CD4-positive, alpha-beta T cell treated with Interleukin-4 for 1 hour (primary cell): ENCODE results near the gene KRTAP2-1.
"Not testable (repeated sequence)": the region's sequence is repeated elsewhere in the genome, so short reads cannot be mapped to it uniquely, and the experiment has no call there.

ENCODE experiments used
- DNase-seq, 2 donors: peaks; one replicate each; pipeline ENCODE4 v3.0.0-alpha.2; 2020 to 2022

The KRTAP2-1 gene

DNA sequence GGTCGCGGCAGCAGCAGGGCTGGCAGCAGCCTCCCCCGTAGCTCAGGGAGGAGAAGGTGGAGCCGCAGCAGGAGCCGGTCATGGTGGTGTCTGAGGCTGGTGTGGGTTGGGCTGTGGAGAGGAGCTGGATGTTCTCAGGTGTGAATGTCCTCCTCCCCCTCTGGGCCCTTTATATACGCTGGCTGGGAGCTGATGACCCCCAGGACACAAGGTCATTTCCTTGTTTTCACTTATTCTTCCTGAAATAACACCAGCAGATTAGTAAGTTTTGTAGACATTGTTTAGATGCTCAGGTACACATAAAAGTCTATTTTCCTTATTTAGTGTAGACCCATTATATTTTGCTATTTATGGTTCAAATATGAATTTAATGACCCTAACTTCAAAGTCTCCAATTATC, 8.0 kb upstream of the KRTAP2-1 start, which contains the start of gene KRTAP2-2:
KRTAP2-2 (minus strand) TSS at position 101 of the 400 bp plus-strand sequence; CDS start at position 82, 19 bp downstream.
- not testable (repeated sequence) for DNase-seq

DNA sequence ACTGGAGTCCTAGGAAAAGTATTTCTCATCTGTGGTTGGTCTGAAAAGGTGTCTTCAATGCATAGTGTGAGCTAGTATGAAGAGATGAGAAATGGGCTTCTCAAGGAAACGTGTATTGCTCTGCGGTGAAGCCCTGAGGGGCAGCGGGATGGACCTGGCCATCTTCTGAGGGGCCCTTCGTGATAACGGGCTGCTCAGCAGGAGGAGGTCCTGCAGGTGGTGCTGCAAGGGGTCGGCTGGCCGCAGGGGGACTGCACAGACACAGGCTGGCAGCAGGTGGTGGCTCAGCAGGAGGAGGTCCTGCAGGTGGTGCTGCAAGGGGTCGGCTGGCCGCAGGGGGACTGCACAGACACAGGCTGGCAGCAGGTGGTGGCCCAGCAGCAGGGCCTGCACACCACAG, 7.4 kb upstream of the KRTAP2-1 start:
- DNase-seq, result not testable (repeated sequence)

- DNase-seq, result no peak
Measured at GRCh38 chr17:41054025-41054424, 6.9 kb upstream of the KRTAP2-1 start.

- no peak for DNase-seq
Measured at GRCh38 chr17:41052566-41052965, 5.5 kb upstream of the KRTAP2-1 start.

- no peak for DNase-seq
Measured at GRCh38 chr17:41049110-41049509, 2.0 kb upstream of the KRTAP2-1 start.

- DNase-seq, result no peak
Measured at GRCh38 chr17:41048441-41048840, 1.3 kb upstream of the KRTAP2-1 start.

- no peak for DNase-seq
Measured at GRCh38 chr17:41042953-41043352, 4.2 kb downstream of the KRTAP2-1 start.

DNA sequence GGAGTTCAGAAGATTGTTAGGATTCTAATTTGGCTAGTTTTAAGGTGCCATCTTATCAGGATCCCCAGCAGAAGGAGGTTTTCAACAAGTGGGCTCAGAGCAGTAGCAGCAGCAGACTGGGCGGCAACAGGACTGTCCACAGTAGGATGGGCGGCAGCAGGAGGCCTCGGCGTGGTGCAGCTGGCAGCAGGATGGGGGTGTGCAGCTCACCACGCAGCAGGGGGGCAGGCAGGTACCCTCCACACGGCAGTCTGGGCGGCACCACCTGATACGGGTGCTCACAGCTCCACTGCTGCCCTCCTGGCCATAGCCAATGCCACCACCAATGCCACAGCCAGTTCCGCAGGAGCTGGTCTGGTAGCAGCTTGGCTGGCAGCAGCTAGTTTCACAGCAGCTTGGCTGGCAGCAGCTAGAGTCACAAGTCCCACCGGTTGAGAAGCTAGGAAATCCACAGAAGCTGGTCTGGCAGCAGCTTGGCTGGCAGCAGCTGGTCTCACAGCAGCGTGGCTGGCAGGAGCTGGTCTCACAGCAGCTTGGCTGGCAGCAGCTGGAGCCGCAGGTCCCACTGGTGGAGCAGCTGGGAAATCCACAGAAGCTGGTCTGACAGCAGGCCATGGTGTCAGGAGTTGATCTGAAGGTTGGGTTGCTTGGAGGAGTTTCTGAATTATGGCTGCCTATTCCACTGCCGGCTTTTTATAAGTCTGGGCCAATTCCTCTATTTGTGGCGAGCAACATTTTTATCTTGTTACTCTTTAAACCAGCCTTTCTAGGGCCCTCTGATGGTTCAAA, 6.1 kb downstream of the KRTAP2-1 start, which contains the start of gene KRTAP1-1:
KRTAP1-1 (minus strand) TSS at position 668 of the 789 bp plus-strand sequence; CDS start at position 615, 53 bp downstream.
- DNase-seq, result not testable (repeated sequence)

- DNase-seq, result no peak
Measured at GRCh38 chr17:41037853-41038350, 9.2 kb downstream of the KRTAP2-1 start.

DNA sequence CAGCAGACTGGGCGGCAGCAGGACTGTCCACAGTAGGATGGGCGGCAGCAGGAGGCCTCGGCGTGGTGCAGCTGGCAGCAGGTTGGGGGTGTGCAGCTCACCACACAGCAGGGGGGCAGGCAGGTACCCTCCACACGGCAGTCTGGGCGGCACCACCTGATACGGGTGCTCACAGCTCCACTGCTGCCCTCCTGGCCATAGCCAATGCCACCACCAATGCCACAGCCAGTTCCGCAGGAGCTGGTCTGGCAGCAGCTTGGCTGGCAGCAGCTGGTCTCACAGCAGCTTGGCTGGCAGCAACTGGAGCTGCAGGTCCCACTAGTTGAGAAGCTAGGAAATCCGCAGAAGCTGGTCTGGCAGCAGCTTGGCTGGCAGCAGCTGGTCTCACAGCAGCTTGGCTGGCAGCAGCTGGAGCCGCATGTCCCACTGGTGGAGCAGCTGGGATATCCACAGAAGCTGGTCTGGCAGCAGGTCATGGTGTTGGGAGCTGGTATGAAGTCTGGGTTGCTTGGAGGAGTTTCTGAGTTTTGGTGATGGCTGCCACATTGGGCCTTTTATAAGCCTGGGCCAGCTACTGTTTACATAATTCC, 12.7 kb downstream of the KRTAP2-1 start, which contains the start of gene KRTAP1-3:
KRTAP1-3 (minus strand) TSS at position 529 of the 590 bp plus-strand sequence; CDS start at position 476, 53 bp downstream.
- not testable (repeated sequence) for DNase-seq

- no peak for DNase-seq
Measured at GRCh38 chr17:41029633-41030245, 17.4 kb downstream of the KRTAP2-1 start, which contains the start of gene KRTAP1-4. Gene KRTAP1-4 (minus strand): TSS chr17:41030195. CDS start chr17:41030078, 117 bp downstream.

DNA sequence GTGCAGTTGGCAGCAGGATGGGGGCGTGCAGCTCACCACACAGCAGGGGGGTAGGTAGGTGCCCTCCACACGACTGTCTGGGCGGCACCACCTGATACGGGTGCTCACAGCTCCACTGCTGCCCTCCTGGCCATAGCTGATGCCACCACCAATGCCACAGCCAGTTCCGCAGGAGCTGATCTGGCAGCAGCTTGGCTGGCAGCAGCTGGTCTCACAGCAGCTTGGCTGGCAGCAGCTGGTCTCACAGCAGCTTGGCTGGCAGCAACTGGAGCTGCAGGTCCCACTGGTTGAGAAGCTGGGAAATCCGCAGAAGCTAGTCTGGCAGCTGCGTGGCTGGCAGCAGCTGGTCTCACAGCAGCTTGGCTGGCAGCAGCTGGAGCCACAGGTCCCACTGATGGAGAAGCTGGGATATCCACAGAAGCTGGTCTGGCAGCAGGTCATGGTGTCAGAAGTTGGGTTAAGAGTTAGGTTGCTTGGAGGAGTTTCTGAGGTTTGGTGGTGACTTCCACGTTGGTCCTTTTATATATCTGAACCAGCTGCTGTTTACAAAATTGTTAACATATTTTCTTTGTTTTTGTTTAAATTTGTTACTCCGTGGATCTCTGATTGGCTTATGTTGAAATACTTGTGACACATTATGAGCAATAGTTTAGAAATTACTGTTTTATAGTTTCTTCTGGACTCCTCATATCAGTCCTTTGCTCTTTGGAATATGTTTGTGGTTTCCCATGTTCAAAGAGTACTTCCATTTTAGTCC, 20.2 kb downstream of the KRTAP2-1 start, which contains the start of gene KRTAP1-5:
KRTAP1-5 (minus strand) TSS at position 494 of the 757 bp plus-strand sequence; CDS start at position 441, 53 bp downstream.
- DNase-seq, result no peak

DNA sequence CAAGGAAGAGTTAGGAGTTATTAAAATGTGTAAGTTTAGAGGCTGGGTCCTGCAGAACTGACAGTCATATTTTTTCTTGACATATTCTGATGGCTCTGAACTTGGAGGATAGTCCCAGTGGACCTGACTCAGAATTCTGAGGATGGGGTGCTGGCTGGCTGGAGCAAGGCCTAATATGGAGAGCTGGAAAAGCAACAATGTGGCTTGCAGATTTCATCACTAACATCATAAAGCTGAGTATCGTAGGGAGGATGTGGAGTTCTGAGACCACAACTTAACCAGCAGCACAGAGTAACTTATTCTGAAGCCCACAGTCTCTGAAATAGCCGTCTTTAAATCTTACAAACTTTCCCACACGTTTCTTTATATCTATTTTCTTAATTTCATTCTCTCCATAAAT, 22.4 kb downstream of the KRTAP2-1 start:
- no peak for DNase-seq

- no peak for DNase-seq
Measured at GRCh38 chr17:41020336-41020735, 26.8 kb downstream of the KRTAP2-1 start.

- no peak for DNase-seq
Measured at GRCh38 chr17:41019415-41019814, 27.7 kb downstream of the KRTAP2-1 start.

- no peak for DNase-seq
Measured at GRCh38 chr17:41018541-41018940, 28.6 kb downstream of the KRTAP2-1 start.

DNA sequence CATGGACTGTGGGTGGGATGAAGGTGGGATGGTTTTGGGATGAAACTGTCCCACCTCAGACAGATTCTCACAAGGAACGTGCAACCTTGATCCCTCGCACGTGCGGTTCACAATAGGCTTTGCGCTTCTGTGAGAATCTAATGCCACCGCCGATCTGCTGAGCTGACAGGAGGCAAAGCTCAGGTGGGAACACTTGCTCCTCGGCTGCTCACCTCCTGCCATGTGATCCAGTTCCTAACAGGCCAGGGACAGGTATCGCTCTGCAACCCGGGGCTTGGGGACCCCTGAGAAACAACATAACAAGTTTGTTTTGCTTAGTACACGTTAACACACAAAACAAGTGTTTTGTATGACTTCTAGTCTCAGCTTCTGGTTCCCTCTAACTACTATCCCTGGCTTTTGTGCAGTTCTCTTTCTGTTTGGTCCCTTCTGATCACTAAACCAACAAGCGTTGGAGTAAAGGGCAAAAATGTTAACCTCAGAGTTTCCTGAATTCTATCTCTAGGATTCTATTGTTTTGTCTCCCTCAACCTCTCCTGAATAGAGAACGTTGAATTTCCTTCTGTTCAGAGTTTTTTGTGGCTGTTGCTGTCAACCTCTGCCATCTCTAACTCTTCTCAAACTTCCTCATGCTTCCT, 30.4 kb downstream of the KRTAP2-1 start:
- no peak for DNase-seq

DNA sequence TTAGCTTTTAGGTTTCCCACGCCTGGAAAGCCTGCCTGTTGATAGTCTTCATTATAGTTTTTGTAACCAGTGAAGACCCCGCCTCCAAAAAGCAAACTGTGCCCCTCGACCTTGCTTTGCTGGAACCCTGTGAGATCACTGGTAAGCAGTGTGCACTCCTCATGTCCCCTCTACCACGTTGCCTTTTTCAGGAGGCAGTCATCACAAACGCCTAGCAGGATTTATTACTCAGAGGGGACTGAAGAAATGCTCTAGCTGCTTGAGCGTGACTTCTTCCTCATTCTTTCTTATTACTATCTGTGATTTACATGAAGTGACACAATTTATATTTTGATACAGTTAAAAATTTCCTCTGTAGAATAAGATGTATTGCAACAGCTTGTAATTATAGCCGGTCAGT, 31.7 kb downstream of the KRTAP2-1 start:
- no peak for DNase-seq

- DNase-seq, result no peak
Measured at GRCh38 chr17:41013606-41014005, 33.5 kb downstream of the KRTAP2-1 start.

GRCh38 chr17:41013181-41013580, 33.9 kb downstream of the KRTAP2-1 start:
- no peak for DNase-seq

DNA sequence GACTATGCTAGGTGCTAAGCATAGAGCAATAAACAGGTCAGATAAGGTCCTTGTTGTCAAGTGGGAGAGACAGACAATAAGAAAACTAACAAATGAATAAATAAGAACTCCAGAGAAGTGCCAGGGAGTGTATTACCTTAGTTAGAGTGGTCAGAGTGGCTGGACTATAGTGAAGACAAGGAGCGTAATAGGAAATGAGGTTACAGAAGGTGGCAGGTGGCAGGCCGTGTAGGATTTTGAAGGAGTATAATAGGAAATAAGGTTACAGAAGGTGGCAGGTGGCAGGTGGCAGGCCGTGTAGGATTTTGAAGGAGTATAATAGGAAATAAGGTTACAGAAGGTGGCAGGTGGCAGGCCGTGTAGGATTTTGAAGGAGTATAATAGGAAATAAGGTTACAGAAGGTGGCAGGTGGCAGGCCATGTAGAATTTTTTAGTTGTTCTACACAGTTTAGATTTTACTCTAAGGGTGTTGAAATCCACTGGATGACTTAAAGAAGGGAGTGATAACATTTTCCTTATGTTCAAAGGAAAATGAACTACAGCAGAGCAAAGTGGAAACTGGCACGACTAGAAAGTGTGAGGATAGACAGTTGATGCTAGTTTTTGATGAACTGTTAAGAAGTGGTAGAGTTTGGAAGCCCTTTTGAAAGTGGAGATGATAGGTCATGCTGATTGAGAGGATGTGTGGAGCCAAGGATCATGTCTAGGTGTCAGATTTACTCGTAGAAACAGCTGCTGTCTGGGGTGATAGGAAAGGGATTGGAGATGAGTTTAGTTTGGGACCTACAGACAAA, 34.6 kb downstream of the KRTAP2-1 start:
- DNase-seq, result no peak
